Skin of body (tissue), 2 donors: ENCODE results near the gene ISM1. TPM values are rescaled to one million over a fixed set of nuclear protein-coding genes. Genes with fewer than 3 reads are reported as not detected.

Experiments
- DNase-seq: peaks from one replicate; lab custom pipeline; 2025; lab: John Stamatoyannopoulos, UW
- total RNA-seq: library from RNA; depleted of rRNA; stranded (reverse); fragments of >200 nt; gene quantifications from one replicate; pipeline ENCODE4 v1.2.3, GENCODE V29; 2014

ISM1 gene
- total RNA-seq, 1 donor from 2014 or later, result 11.2 TPM

DNA sequence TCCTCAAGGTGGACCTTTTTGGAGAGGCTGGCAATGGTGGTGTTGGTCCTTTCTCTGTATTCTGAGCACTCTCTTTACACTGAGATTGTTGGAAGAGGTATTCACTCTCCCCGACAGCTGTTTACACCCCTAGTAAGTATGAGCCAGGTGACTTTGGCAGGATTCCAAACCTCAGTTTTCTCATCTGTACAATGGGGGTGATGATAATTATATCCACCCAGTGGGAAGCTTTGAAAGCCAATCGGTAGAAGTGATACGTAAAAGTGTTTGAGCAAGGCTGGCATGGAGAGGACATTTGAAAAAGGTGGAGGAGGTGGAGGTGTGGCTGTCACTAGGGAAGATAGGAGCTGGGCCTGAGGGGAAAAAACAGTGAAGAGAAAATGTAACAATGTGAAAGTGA is 35.5 kb downstream of the ISM1 start:
- no peak for DNase-seq

GRCh38 chr20:13259921-13260320 is 38.8 kb downstream of the ISM1 start:
- no peak for DNase-seq

- no peak for DNase-seq
Observed at GRCh38 chr20:13260650-13261279, 39.7 kb downstream of the ISM1 start.

- no peak for DNase-seq
Observed at GRCh38 chr20:13261460-13262301, 40.6 kb downstream of the ISM1 start.

- DNase-seq, result no peak
Observed at GRCh38 chr20:13262302-13262650, 41.2 kb downstream of the ISM1 start.

DNA sequence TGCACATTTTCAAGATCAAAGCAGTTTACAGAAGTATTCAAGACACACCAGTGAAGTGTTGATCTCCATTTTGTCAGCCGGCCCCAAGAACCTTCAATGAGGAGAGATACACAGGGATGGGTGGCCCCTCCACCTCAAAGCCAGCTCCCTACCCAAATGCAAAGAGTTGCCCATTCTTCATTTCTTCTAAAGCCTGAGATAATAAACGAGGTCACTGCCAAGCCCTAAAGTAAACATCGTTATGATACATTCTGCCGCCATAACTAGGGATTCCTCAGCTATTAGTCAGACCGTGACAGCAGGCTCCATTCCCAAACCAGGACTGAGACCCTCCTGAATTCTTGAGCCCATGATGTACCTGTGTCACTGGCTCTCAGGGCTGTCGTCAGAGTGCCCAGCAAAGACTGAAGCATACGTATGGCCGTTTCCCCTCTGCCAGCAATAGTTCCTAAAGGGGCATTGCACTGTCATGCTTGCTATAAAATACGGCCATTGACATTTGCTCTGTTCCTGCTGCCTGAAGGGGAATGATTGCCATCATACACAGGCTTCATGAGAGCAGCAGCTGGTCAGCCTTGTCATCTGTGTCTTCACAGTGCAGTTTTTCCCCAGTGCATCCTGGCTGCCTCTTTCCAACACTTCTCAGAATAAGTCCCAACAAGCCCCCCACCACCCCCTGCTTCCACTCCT is 41.7 kb downstream of the ISM1 start:
- DNase-seq, result no peak

- DNase-seq, result no peak
Observed at GRCh38 chr20:13263451-13263850, 42.4 kb downstream of the ISM1 start.

- no peak for DNase-seq
Observed at GRCh38 chr20:13264907-13265306, 43.8 kb downstream of the ISM1 start.

GRCh38 chr20:13265941-13266340 is 44.9 kb downstream of the ISM1 start:
- DNase-seq, result no peak

DNA sequence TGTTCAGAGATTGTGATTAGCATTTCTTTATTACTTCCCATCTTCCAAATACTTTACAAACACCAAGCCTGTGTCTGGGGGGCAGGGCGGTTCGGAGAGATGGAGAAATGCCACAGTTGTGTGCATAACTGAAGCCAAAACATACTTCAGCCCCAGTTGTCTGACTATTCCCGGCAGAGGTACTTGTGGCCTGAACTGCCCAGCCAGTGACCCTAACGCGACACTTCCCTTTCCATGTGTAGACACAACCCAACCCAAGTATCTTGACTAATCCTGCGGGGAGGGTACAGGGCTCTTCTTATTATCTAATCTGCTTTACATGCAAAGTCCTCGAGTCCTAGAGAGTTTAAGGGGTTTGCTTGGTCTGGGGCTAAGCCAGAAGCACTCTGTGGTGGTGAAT is 46.2 kb downstream of the ISM1 start:
- no peak for DNase-seq

- DNase-seq, result no peak
Observed at GRCh38 chr20:13268953-13269352, 47.9 kb downstream of the ISM1 start.

- DNase-seq, result no peak
Observed at GRCh38 chr20:13270211-13270610, 49.1 kb downstream of the ISM1 start.

- no peak for DNase-seq
Observed at GRCh38 chr20:13271098-13271497, 50.0 kb downstream of the ISM1 start.

DNA sequence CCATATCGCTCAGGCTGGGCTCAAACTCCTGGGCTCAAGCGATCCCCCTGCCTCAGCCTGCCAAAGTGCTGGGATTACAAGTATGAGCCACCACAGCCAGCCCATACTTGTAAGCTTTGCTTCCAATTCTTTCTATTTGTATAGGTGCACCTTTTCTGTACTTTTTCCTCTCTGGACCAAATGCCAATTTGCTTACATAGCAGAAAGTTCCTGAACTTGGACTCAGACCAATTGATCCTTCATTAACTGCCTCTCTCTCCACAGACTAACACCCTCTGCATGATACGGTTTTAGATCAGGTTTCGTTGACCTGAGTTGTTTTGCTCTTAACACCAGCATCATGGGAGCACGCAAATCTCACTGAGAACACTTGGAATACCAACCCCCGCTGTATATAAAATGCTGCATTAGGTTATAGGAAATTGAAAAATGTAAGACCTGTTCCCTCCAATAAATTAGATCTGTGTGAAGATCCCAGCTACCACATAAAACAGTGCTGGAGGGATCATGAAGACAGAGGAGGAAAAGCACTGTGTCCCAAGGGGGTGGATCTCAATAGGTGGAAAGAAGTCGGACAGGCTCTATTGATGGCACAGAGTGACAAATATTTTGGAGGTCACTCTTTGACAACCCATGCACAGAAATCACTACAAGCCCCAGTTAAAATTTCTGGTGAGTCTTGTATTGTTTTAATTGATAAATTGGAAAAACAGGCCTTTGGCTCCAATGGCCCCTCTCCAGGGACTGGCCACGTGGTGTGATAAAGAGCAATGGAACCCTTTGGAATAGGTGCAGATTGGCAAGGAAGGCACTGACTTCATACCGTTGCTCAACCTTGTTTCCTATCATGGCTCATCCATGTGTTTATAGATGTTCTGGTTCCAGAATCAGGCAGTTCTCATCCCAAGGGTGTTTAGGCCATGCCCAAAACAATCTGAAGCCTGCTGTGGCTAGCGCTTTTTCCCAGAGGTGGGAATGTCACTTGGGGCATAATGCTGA is 51.2 kb downstream of the ISM1 start:
- no peak for DNase-seq

DNA sequence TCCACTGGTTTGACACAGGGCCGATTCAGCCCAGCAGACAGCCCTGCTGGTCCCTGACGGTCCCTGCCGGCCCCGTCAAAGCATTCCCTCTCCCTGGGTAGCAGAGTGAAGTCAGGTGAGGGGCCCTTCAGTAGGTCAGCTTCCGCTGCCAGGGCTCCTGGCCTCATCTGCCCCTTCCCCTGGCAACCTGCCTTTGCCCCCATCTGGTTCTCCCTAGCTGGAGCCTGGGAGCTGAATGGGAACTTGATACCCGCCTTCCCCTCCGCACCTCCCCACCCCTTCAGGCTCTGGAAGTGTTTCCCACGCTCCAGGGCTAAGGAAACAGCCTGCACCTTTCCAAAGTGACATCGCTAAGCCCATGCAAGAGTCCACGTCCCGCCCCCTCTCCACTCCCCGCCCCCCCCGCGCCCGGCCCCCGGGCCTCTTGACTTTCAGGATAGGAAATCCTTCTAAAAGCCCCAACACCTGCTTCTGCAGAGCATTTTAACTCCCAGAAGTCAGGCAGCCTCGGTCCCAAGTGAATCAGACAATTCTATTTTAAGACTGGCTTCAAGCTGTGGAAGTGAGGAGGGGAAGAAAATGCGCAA is 53.3 kb downstream of the ISM1 start:
- no peak for DNase-seq

- no peak for DNase-seq
Observed at GRCh38 chr20:13276945-13277541, 56.0 kb downstream of the ISM1 start.

DNA sequence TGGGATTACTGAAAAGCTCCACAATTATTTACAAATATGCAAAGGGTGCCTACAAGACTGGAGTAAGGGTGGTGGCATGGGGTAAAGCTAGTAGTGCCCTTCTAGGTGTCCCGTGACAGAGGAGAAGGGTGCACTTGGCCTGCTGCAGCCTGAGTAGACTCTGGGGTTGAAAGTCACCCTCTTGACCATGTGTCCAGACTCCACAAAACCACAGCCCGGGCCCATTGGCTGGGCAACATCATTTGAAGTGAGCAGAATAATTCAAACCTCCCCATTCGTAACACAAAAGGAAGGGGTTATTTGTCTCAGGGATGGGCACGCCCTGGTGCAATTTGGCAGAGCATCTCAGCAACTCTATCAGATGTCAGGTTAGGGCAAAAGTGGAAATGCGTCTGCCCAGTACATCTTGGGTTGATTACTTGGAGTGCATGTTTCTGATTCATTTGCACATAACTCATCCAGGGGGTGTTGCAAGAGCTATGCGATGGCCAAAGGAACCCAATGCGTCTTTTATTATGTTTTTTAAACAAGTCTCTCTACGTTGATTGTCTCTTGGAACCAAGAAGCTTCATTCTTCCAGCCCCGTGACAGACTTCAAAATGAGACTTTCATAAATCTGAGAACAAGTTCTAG is 56.7 kb downstream of the ISM1 start:
- no peak for DNase-seq

DNA sequence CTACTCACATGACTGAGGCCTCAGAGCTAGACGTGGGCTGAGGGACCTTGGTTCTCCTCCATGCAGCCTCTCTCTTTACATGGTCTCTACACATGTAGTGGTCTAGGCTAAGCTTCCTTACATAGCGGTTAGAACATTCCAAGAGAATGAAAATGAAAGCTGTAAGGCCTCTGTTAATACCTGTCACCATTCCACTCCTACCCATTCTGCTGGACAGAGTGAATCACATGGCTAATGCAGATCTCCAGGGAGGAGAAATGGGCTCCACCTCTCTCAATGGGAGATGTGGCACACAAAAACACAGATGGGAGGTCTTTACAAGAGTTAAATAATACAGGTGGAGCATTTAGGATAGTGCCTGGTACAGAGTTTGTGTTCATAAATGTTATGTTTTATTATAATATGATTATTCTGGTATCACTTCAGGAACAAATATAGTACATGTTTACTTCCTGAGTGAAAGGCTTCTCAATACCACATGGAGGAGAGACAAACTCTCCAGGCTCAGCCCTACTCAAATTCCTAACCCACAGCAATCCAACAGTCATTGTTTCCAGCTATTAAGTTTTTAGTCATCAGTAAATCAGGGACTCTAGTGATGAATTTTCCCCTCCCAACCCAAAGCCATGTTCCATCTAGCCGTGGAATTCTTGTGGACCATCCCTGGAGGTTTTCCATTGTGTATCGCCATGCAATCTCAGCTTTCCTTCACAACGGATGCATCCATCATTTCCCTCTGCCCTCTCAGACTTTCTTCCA is 57.9 kb downstream of the ISM1 start:
- DNase-seq, result no peak

GRCh38 chr20:13280609-13281324 is 59.7 kb downstream of the ISM1 start:
- no peak for DNase-seq
